NCI-H226 (cell line): ENCODE results near the gene RNF167.
A peak's percentile ranks its signal among the peaks of the same experiment; 100 is the strongest.

Experiments used
- DNase-seq: peaks from one replicate; pipeline ENCODE4 v3.0.0-alpha.2; 2015

Gene RNF167

DNA sequence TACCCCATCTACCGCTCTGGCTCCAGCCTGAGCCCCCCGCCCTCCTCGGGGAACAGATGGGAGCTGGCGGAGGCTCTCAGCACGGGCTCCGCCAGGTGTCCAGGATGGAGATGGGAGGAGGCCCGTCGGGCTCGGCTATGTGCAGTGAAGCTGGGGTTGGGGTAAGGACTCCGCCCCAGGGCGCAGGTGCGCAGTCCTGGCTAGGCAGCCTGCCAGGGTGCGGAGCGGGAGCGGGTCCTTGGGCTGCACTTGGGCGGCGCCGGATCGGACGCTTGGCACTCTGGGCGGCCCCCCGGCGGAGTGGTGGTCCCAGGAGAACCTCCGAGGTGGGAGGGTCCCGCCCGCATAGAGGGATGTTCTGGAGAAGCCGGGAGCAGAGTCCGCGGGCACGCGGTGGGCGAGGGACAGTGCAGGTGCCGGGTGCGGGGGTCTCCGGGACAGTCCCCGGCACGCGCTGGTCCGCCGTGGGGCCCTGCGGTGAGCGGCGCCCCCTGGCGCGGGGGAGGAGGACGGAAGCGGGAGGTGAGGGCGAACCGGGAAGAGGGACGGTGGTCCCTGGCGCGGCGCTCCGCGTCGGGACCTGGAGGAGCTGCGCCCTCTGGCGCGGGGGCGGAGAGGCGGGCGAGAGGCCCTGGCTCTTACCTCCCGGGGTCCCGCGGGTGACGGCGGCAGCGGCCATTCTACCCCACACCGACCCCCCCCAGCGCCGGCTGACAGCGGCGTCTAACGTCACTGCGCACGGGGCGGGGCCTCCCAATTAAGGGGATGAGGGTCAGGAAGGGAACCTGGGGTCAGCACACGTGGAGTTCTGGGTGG, 47.1 kb downstream of the RNF167 start, which contains the start of gene CAMTA2:
Gene CAMTA2, minus strand, starts transcription at position 725 of the 816 bp plus-strand sequence. CDS start 1,453 bp downstream, outside the sequence.
- DNase-seq, result peak; percentile 55

DNA sequence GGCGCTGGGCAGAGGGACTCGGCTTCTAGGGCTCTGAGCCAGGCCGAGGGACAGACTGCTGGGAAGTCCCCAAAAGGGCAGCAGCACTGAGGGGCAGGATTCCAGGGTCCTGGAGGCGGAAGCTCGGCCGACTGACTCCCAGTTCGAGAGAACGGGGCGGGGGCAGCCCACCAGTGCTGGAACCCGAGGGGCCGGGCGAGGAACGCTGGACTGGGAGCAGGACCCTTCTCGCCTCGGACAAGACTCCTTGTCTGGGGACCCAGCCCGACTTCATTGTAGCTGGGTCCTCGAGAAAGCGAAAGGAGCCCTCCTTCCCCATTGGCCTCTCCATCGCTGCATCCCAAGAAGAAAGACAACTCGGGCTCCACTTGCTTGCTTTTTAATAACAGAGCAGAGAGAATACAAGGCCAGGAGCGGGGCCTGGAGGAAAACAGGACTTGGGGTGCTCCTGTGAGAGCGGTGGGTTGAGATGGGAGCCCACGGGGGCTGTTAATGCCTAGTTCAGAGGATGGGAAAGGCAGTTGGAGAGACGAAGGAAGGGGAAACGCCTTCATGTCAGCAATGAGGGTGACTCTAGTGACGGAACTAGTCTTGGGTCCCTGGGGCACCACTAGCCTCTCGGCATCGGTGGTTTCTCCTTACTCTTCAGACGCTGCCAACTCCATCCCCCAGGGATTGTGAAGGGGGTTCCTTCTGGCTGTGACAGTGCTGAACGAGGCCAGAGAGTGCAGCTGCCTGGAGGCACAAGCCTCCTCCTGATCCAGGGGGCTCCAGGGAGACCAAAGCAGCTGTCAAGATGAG, 47.9 kb downstream of the RNF167 start:
- DNase-seq, result no peak

DNA sequence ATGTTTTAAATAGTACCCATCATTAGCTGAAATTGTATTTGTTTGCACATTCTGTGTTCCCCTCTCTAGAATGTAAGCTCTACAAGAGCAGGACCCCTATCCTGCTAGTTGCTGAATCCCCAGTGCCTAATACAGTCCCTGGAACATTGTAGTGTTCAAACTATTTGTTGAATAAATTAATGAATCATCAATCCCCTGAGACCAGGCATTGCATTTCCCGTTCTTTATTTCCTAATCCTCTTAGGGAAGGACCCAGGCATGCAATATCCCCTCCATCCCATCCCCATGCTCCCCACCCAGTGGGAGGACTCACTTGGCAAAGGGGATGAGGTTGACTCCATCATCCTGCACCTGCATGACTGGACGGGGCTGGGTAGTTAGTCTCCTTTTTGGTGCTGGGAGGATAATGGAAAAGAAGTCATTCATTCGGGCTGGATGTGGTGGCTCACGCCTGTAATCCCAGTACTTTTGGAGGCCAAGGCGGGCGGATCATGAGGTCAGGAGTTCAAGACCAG, 54.1 kb downstream of the RNF167 start:
- DNase-seq, result no peak
